A549 (cell line): ENCODE results near the gene PLOD3. TPM values are rescaled to one million over a fixed set of nuclear protein-coding genes. Genes with fewer than 3 reads are reported as not detected.

Experiments used
- ATAC-seq, 2 experiments: fragments of 200-7000 bp in 1 of 2; fragments of >200 bp in 1 of 2; cut with Nextera tagmentation in 1 of 2; cut with Tn5 transposase in 1 of 2; 3 replicates each; pipeline versions ENCODE4 v1.8.0 to v1.9.1; 2018 to 2020; ENCODE audit warnings: mild to moderate bottlenecking in 1 of 2, moderate library complexity in 1 of 2
- CTCF ChIA-PET: fragments of 300-600 bp; sonication (Branson Sonifier 250); formaldehyde crosslinking; extraction: SDS; loops from one replicate; lab custom pipeline; 2021; ENCODE audit warnings: antibody characterized with exemption, inconsistent platforms; lab: Yijun Ruan, JAX
- POLR2A ChIA-PET: fragments of 350-600 bp; formaldehyde crosslinking; extraction: SDS; loops from one replicate; lab custom pipeline; 2021; ENCODE audit warnings: antibody characterized with exemption, inconsistent platforms; lab: Yijun Ruan, JAX
- DNase-seq, 2 experiments: peaks; one replicate each; pipeline versions ENCODE4 v3.0.0 to v3.0.0-alpha.2; 2011 to 2016; ENCODE audit warnings: low read depth in 1 of 2, low spot score in 1 of 2
- FAIRE-seq: peaks from 2 replicates; lab custom pipeline; 2011; peaks lifted over from hg19 to GRCh38; lab: Jason Lieb, UNC
- H3K27ac ChIP-seq, 2 experiments: fragments of >200 bp; sonication (Bioruptor Twin); formaldehyde crosslinking; 3 replicates each; pipeline ENCODE4 v1.5.1; 2016 to 2017
- H3K4me1 ChIP-seq: fragments of >200 bp; sonication (Bioruptor Twin); formaldehyde crosslinking; 3 replicates; pipeline ENCODE4 v1.6.1; 2016
- H3K4me2 ChIP-seq: fragments of >200 bp; sonication (Bioruptor Twin); formaldehyde crosslinking; 3 replicates; pipeline ENCODE4 v1.6.1; 2016
- H3K4me3 ChIP-seq: fragments of >200 bp; sonication (Bioruptor Twin); formaldehyde crosslinking; 3 replicates; pipeline ENCODE4 v1.5.1; 2016
- H3K9me3 ChIP-seq: fragments of >200 bp; sonication (Bioruptor Twin); formaldehyde crosslinking; 3 replicates; pipeline ENCODE4 v1.6.1; 2016
- ATOH8 ChIP-seq: fragments of 250-450 bp; sonication (Bioruptor Pico); IDR thresholded peaks from 2 replicates; pipeline ENCODE4 v1.5.0; 2020; ENCODE audit warnings: low read depth, mild to moderate bottlenecking, moderate library complexity
- BHLHE40 ChIP-seq: IDR thresholded peaks from 2 replicates; pipeline ENCODE4 v1.6.1; 2012; ENCODE audit warnings: low read depth, low read length, inconsistent platforms
- CBX2 ChIP-seq: fragments of 200-600 bp; sonication (generic); IDR thresholded peaks from 2 replicates; pipeline ENCODE4 v1.6.1; 2016; ENCODE audit warnings: low read depth, mild to moderate bottlenecking, borderline replicate concordance
- EHF ChIP-seq: fragments of 250-450 bp; sonication (Bioruptor Pico); IDR thresholded peaks from 2 replicates; pipeline ENCODE4 v1.5.0; 2020; ENCODE audit warnings: mild to moderate bottlenecking
- EP300 ChIP-seq, 2 experiments: fragments of >200 bp; sonication (Bioruptor Twin); formaldehyde crosslinking; IDR thresholded peaks; 2 replicates in 1 of 2; 3 replicates in 1 of 2; pipeline ENCODE4 v1.6.1; 2016 to 2017
- FOSL2 ChIP-seq, 2 experiments: fragments of 450-650 bp in 1 of 2; fragments of >200 bp in 1 of 2; sonication (Bioruptor Twin) in 1 of 2; formaldehyde crosslinking; IDR thresholded peaks; 2 replicates each; pipeline versions ENCODE4 v1.5.0 to v1.6.1; 2016 to 2020; ENCODE audit warnings: mild to moderate bottlenecking in 1 of 2, moderate library complexity in 1 of 2
- HES2 ChIP-seq: fragments of >200 bp; sonication (Bioruptor Twin); formaldehyde crosslinking; IDR thresholded peaks from 2 replicates; pipeline ENCODE4 v1.6.1; 2016
- HOXB13 ChIP-seq: fragments of 250-450 bp; sonication (Bioruptor Pico); IDR thresholded peaks from 2 replicates; pipeline ENCODE4 v1.5.0; 2020; ENCODE audit warnings: low read depth, mild to moderate bottlenecking, moderate library complexity
- HOXB5 ChIP-seq: fragments of 250-450 bp; sonication (Bioruptor Pico); IDR thresholded peaks from 2 replicates; pipeline ENCODE4 v1.5.0; 2020; ENCODE audit warnings: mild to moderate bottlenecking, moderate library complexity
- JUNB ChIP-seq: fragments of >200 bp; sonication (Bioruptor Twin); formaldehyde crosslinking; IDR thresholded peaks from 2 replicates; pipeline ENCODE4 v1.6.1; 2016
- NFE2L2 ChIP-seq: fragments of 150-350 bp; conservative IDR thresholded peaks from 2 replicates; pipeline ENCODE4 v1.6.1; 2014; ENCODE audit warnings: low read length
- PBX3 ChIP-seq: IDR thresholded peaks from 2 replicates; pipeline ENCODE4 v1.6.1; 2012
- PHF8 ChIP-seq: fragments of 200-600 bp; sonication (generic); IDR thresholded peaks from 2 replicates; pipeline ENCODE4 v1.6.1; 2016; ENCODE audit warnings: low read depth, mild to moderate bottlenecking, antibody characterized with exemption, moderate library complexity, borderline replicate concordance
- POLR2AphosphoS2 ChIP-seq: conservative IDR thresholded peaks from 2 replicates; pipeline ENCODE4 v1.6.1; 2012; ENCODE audit warnings: low read length, improper control_type of control experiment, inconsistent platforms
- RAD21 ChIP-seq, 2 experiments: fragments of >200 bp in 1 of 2; sonication (Bioruptor Twin) in 1 of 2; formaldehyde crosslinking in 1 of 2; IDR thresholded peaks in 1 of 2; conservative IDR thresholded peaks in 1 of 2; 2 replicates in 1 of 2; 3 replicates in 1 of 2; pipeline ENCODE4 v1.6.1; 2012 to 2018; ENCODE audit warnings: inconsistent platforms in 1 of 2
- RARB ChIP-seq: fragments of 250-450 bp; sonication (Bioruptor Pico); IDR thresholded peaks from 2 replicates; pipeline ENCODE4 v1.8.0; 2021; ENCODE audit warnings: mild to moderate bottlenecking, moderate library complexity
- RFX5 ChIP-seq: fragments of 450-650 bp; IDR thresholded peaks from 2 replicates; pipeline ENCODE4 v1.7.1; 2014; ENCODE audit warnings: antibody characterized with exemption, mild to moderate bottlenecking, moderate library complexity
- SREBF2 ChIP-seq: fragments of 450-650 bp; IDR thresholded peaks from 2 replicates; pipeline ENCODE4 v1.6.1; 2014; ENCODE audit warnings: mild to moderate bottlenecking, moderate library complexity
- TP53 ChIP-seq: fragments of 250-450 bp; sonication (Bioruptor Pico); IDR thresholded peaks from 2 replicates; pipeline ENCODE4 v1.5.0; 2021; ENCODE audit warnings: mild to moderate bottlenecking, moderate library complexity
- USF2 ChIP-seq: fragments of 450-650 bp; IDR thresholded peaks from 2 replicates; pipeline ENCODE4 v1.6.1; 2014; ENCODE audit warnings: antibody characterized with exemption
- WGBS: methylation state at CpG from one replicate; pipeline ENCODE4 v1.1.6; 2017; ENCODE audit errors: missing lambda C conversion rate; 5-methylcytosine and 5-hydroxymethylcytosine counted together
- polyA plus RNA-seq, 4 experiments: library from polyadenylated mRNA; depleted of rRNA in 3 of 4; stranded (reverse); fragments of >200 nt; fragmentation: RNase III in 1 of 4; extraction: RNeasy Plus Mini Kit Qiagen cat#74134 plus additional on column Dnase treatment in 1 of 4; gene quantifications; 2 replicates in 3 of 4; 3 replicates in 1 of 4; pipeline ENCODE4 v1.2.3, GENCODE V29; 2011 to 2017

PLOD3 gene
- polyA plus RNA-seq, 2 of the 4 experiments (the other 2 are of a cell fraction): 26.0 to 48.7 TPM

- FAIRE-seq (no peak), DNase-seq (no peak), ATAC-seq (no peak)
- Histone ChIP-seq H3K4me1 (peaks cover 10% of the 10 kb centered on the region), H3K4me2 (no peak overlapping the region), H3K9me3 (no peaks in the 10 kb centered on the region), H3K27ac (no peak overlapping the region), H3K4me3 (no peak overlapping the region)
- WGBS: 84% methylated on average over 62 of the region's 75 CpGs
- POLR2A ChIA-PET: no interaction called here
- TF ChIP-seq SREBF2: no peak
- no peak for TF ChIP-seq EP300 (IDR thresholded peaks at IDR 0.05)
- no peak for TF ChIP-seq PBX3
- TF ChIP-seq PHF8: no peak
- TF ChIP-seq HES2: no peak
- no peak for TF ChIP-seq RFX5
- no peak for TF ChIP-seq RARB (CRISPR knock-in tag)
- TF ChIP-seq RAD21 (conservative IDR thresholded peaks at IDR 0.05 in 1 of 2, IDR thresholded peaks at IDR 0.05 in 1 of 2): no peak
- TF ChIP-seq EHF (CRISPR knock-in tag): no peak
- TF ChIP-seq HOXB5: no peak
- TF ChIP-seq TP53 (CRISPR knock-in tag): no peak
- no peak for TF ChIP-seq NFE2L2
- no peak for TF ChIP-seq USF2
- no peak for TF ChIP-seq BHLHE40
- CTCF ChIA-PET: interaction anchor here (0.6 to 10.4 kb wide), 7 partner anchors 8 to 59 kb away, joined by 3 to 93 read pairs (median 4); no protein-coding TSS in a partner anchor
Measured at GRCh38 chr7:101201695-101202602, 15.4 kb downstream of the PLOD3 start.

GRCh38 chr7:101200862-101201599 is 16.4 kb downstream of the PLOD3 start, which contains the start of gene MOGAT3:
MOGAT3 (minus strand) TSS chr7:101201036; CDS start chr7:101200854, 182 bp downstream.
- FAIRE-seq (no peak), ATAC-seq (peak; percentile 19 to 42; a peak in 3 of 6 replicates), DNase-seq (no peak)
- Histone ChIP-seq H3K4me2 (peak within 1 kb of the TSS; percentile 46), H3K9me3 (no peaks in the 10 kb centered on the region), H3K4me3 (no peak within 1 kb of the TSS)
- 67% methylated on average over 21 of the region's 21 CpGs for WGBS
- ChIA-PET CTCF (interaction anchor here (0.7 to 10.4 kb wide), 7 partner anchors 7 to 57 kb away, joined by 3 to 93 read pairs (median 3); partner anchors contain the start of gene PLOD3), POLR2A (interaction anchor here (0.9 kb wide), 1 partner anchor 16 kb away, joined by 3 read pairs; the partner anchor contains the start of gene PLOD3)
- TF ChIP-seq POLR2AphosphoS2 (no peak), HOXB13 (CRISPR knock-in tag) (no peak), ATOH8 (CRISPR knock-in tag) (no peak), CBX2 (no peak), FOSL2 (IDR thresholded peaks at IDR 0.05) (no peak), FOSL2 (CRISPR knock-in tag; IDR thresholded peaks at IDR 0.05) (no peak), JUNB (no peak)
- TF ChIP-seq, all 56 proteins: peak for 0
- Histone ChIP-seq H3K4me1 (peaks cover 10% of the 10 kb centered on the region), H3K27ac (peak within 1 kb of the TSS in 1 of 2 experiments; percentile 59; a peak in 2 of 6 replicates)
